GM12878 (cell line): ENCODE results near the gene ARHGAP26. TPM values are rescaled to one million over a fixed set of nuclear protein-coding genes. Genes with fewer than 3 reads are reported as not detected.

ENCODE experiments used
- ATAC-seq: fragments of 200-7000 bp; cut with Tn5 transposase; 3 replicates; pipeline ENCODE4 v1.9.1; 2020; ENCODE audit warnings: mild to moderate bottlenecking, moderate library complexity
- BruUV-seq: library from RNA; stranded (reverse); fragments of 400-500 nt; replicated peaks from 2 replicates; lab custom pipeline; 2021; lab: Mats Ljungman, UMichigan
- CTCF ChIA-PET: fragments of 300-600 bp; sonication (Branson Sonifier 250); formaldehyde crosslinking; extraction: SDS; loops from one replicate; lab custom pipeline; 2021; ENCODE audit warnings: inconsistent platforms; lab: Yijun Ruan, JAX
- POLR2A ChIA-PET: fragments of 350-600 bp; formaldehyde crosslinking; extraction: SDS; loops from one replicate; lab custom pipeline; 2021; ENCODE audit warnings: inconsistent platforms; lab: Charles Lee
- RAD21 ChIA-PET: fragments of 300-600 bp; sonication (Branson Sonifier 250); formaldehyde crosslinking; loops from one replicate; lab custom pipeline; 2023; ENCODE audit warnings: antibody characterized with exemption; ENCODE audit not compliant: unreplicated experiment; lab: Charles Lee
- SMC1A ChIA-PET: fragments of 300-600 bp; sonication (Branson Sonifier 250); formaldehyde crosslinking; loops from one replicate; lab custom pipeline; 2023; ENCODE audit not compliant: unreplicated experiment, uncharacterized antibody; lab: Charles Lee
- DNase-seq: peaks from one replicate; pipeline ENCODE4 v3.0.0-alpha.2; 2011; ENCODE audit warnings: low read depth, low spot score
- FAIRE-seq: peaks from 3 replicates; lab custom pipeline; 2011; peaks lifted over from hg19 to GRCh38; lab: Jason Lieb, UNC
- H2AFZ ChIP-seq: 2 replicates; pipeline ENCODE4 v1.6.0; 2011; ENCODE audit warnings: low read depth, low read length, control low read depth; ENCODE audit not compliant: control insufficient read depth
- H3K27ac ChIP-seq: 2 replicates; pipeline ENCODE4 v1.5.1; 2011; ENCODE audit warnings: control low read depth; ENCODE audit not compliant: control insufficient read depth, insufficient read depth
- H3K27me3 ChIP-seq, 2 experiments: replicated peaks in 1 of 2; 2 replicates each; pipeline versions ENCODE4 v1.6.0 to v1.6.1; 2011; ENCODE audit warnings: low read length in 1 of 2; ENCODE audit not compliant: control insufficient read depth in 2 of 2, insufficient read depth in 2 of 2
- H3K36me3 ChIP-seq, 2 experiments: 2 replicates each; pipeline ENCODE4 v1.5.1; 2011; ENCODE audit warnings: low read length in 1 of 2; ENCODE audit not compliant: control insufficient read depth in 2 of 2, insufficient read depth in 2 of 2
- H3K4me1 ChIP-seq: 2 replicates; pipeline ENCODE4 v1.6.1; 2011; ENCODE audit warnings: mild to moderate bottlenecking, low read length, moderate library complexity, mixed read lengths; ENCODE audit not compliant: control insufficient read depth, insufficient read depth
- H3K4me2 ChIP-seq: 2 replicates; pipeline ENCODE4 v1.6.0; 2011; ENCODE audit warnings: control low read depth; ENCODE audit not compliant: control insufficient read depth, insufficient read depth
- H3K4me3 ChIP-seq: fragments of 200-600 bp; sonication (generic); 2 replicates; pipeline ENCODE4 v1.5.1; 2016
- H3K79me2 ChIP-seq: 2 replicates; pipeline ENCODE4 v1.6.0; 2011; ENCODE audit warnings: low read length; ENCODE audit not compliant: control insufficient read depth, insufficient read depth
- H3K9ac ChIP-seq: 2 replicates; pipeline ENCODE4 v1.8.0; 2011; ENCODE audit warnings: low read length, control low read depth, mixed read lengths; ENCODE audit not compliant: control insufficient read depth, insufficient read depth
- H3K9me3 ChIP-seq: replicated peaks from 3 replicates; pipeline ENCODE4 v1.5.1; 2011; ENCODE audit warnings: mild to moderate bottlenecking, low read length; ENCODE audit not compliant: control insufficient read depth, insufficient read depth
- H4K20me1 ChIP-seq: 2 replicates; pipeline ENCODE4 v1.6.0; 2011; ENCODE audit not compliant: control insufficient read depth, insufficient read depth
- ATF7 ChIP-seq: fragments of 450-650 bp; IDR thresholded peaks from 2 replicates; pipeline ENCODE4 v1.6.1; 2016; ENCODE audit warnings: low read depth, mild to moderate bottlenecking
- BMI1 ChIP-seq: fragments of 450-650 bp; IDR thresholded peaks from 2 replicates; pipeline ENCODE4 v1.6.1; 2016; ENCODE audit warnings: mild to moderate bottlenecking, moderate library complexity, borderline replicate concordance
- HCFC1 ChIP-seq: fragments of 150-350 bp; IDR thresholded peaks from 2 replicates; pipeline ENCODE4 v1.6.1; 2014; ENCODE audit warnings: low read length
- JUND ChIP-seq: IDR thresholded peaks from 2 replicates; pipeline ENCODE4 v1.6.1; 2012; ENCODE audit warnings: low read depth, mild to moderate bottlenecking, low read length, improper control_type of control experiment, moderate library complexity
- KDM1A ChIP-seq: fragments of 200-600 bp; sonication (generic); IDR thresholded peaks from 2 replicates; pipeline ENCODE4 v1.6.1; 2016; ENCODE audit warnings: borderline replicate concordance
- MTA2 ChIP-seq: fragments of 450-650 bp; IDR thresholded peaks from 2 replicates; pipeline ENCODE4 v1.6.1; 2016; ENCODE audit warnings: low read depth, mild to moderate bottlenecking, moderate library complexity
- NFIC ChIP-seq: IDR thresholded peaks from 2 replicates; pipeline ENCODE4 v1.6.1; 2012; ENCODE audit warnings: low read depth, mild to moderate bottlenecking, inconsistent platforms, low read length, moderate library complexity
- NFYA ChIP-seq: IDR thresholded peaks from 2 replicates; pipeline ENCODE4 v1.6.1; 2011; ENCODE audit warnings: low read depth, mild to moderate bottlenecking, low read length, improper control_type of control experiment, borderline replicate concordance
- PAX5 ChIP-seq: IDR thresholded peaks from 2 replicates; pipeline ENCODE4 v1.6.1; 2011; ENCODE audit warnings: low read depth, low read length, borderline replicate concordance
- RBBP5 ChIP-seq: fragments of 200-600 bp; sonication (generic); conservative IDR thresholded peaks from 2 replicates; pipeline ENCODE4 v1.6.1; 2016
- SRF ChIP-seq, 2 experiments: IDR thresholded peaks; 2 replicates each; pipeline ENCODE4 v1.6.1; 2011; ENCODE audit warnings: low read depth in 2 of 2, low read length in 2 of 2, mild to moderate bottlenecking in 1 of 2, moderate library complexity in 1 of 2
- TBL1XR1 ChIP-seq: IDR thresholded peaks from 2 replicates; pipeline ENCODE4 v1.6.1; 2012; ENCODE audit warnings: low read depth, low read length, improper control_type of control experiment
- YY1 ChIP-seq: IDR thresholded peaks from 2 replicates; pipeline ENCODE4 v1.6.1; 2011; ENCODE audit warnings: low read depth, mild to moderate bottlenecking, low read length
- ZNF24 ChIP-seq: fragments of 450-650 bp; IDR thresholded peaks from 2 replicates; pipeline ENCODE4 v1.6.1; 2017; ENCODE audit warnings: antibody characterized with exemption, mild to moderate bottlenecking
- ZNF274 ChIP-seq: IDR thresholded peaks from one replicate; pipeline ENCODE4 v1.8.0; 2011; ENCODE audit not compliant: insufficient read length, insufficient read depth
- WGBS: methylation state at CpG from one replicate; pipeline ENCODE4 v1.1.6; 2016; ENCODE audit warnings: low lambda C conversion rate; ENCODE audit not compliant: insufficient replicate concordance, insufficient coverage; ENCODE audit errors: missing lambda C conversion rate; 5-methylcytosine and 5-hydroxymethylcytosine counted together
- in situ Hi-C: fragments of 300-500 bp; cut with MboI; formaldehyde crosslinking; loops from 9 replicates; pipeline ENCODE4 v1.14.3; 2018; ENCODE audit warnings: mixed read lengths
- intact Hi-C: fragments of 100-400 bp; cut with micrococcal nuclease; formaldehyde crosslinking; loops from one replicate; pipeline ENCODE4 v1.14.2; 2022; ENCODE audit not compliant: unreplicated experiment
- polyA plus RNA-seq, 11 experiments: library from polyadenylated mRNA; depleted of rRNA in 4 of 11; unstranded in 6 of 11; stranded (reverse) in 5 of 11; fragments of >200 nt; fragmentation: Nextera tagmentation in 4 of 11; fragmentation: Illumina TruSeq in 1 of 11; extraction: Ambion mirVana in 4 of 11; extraction: Trizol in 1 of 11; gene quantifications; 1 replicate in 1 of 11; 2 replicates in 10 of 11; pipeline versions ENCODE4 v1.2.1 to v1.2.3, GENCODE V29; 2011 to 2016; ENCODE audit warnings: inconsistent platforms in 2 of 11, missing spikeins in 2 of 11, low read depth in 1 of 11
- total RNA-seq, 4 experiments: library from RNA; depleted of rRNA in 3 of 4; stranded (reverse); fragments of >200 nt in 3 of 4; fragmentation: Illumina TruSeq in 1 of 4; extraction: Trizol in 1 of 4; gene quantifications; 2 replicates each; pipeline versions ENCODE4 v1.2.1 to v1.2.3, GENCODE V29; 2013 to 2021
- TF ChIP-seq, protein P1 (sequence below): fragments of 150-350 bp; IDR thresholded peaks from 2 replicates; pipeline ENCODE4 v1.6.1; 2016; ENCODE audit warnings: low read depth, low read length
- TF ChIP-seq, protein P2 (sequence below): fragments of 450-650 bp; IDR thresholded peaks from 2 replicates; pipeline ENCODE4 v1.6.1; 2017; ENCODE audit warnings: mild to moderate bottlenecking, moderate library complexity

The ARHGAP26 gene
- total and polyA plus RNA-seq, 10 of the 15 experiments (the other 5 are each of a cell fraction or from before 2014, with no cell fraction given), result 9.4 to 41.5 (median 19.3) TPM

DNA sequence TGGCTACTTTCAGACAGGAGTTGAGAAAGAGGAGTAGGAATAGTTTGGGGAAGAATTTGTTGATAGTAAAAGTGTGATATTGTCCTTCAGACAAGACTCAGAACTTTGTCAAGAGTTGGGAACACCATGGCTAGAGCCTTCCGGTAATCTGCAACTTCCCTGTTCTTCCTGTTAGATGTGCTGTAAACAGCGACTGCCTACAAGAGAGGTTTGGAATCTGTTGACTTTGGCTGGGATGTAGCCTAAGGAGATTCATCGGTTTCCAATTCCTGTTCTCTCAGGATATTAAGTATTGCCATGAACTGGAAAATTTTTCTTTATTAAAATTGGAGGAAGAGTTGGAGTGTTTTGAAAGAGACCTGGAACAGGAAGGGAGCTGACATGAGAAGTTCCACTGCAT lies 43.9 kb downstream of the ARHGAP26 start:
- no peaks in the 10 kb centered on the region for H3K4me1 ChIP-seq
- H3K27me3 ChIP-seq, result no peaks in the 10 kb centered on the region
- ChIA-PET SMC1A (no interaction called here), RAD21 (no interaction called here), POLR2A (no interaction called here), CTCF (no interaction called here)
- no peak overlapping the region for H3K9ac ChIP-seq
- in situ Hi-C loops, result no loop called here
- H3K4me3 ChIP-seq, result no peak overlapping the region
- DNase-seq (no peak), FAIRE-seq (no peak), ATAC-seq (no peak)
- H3K27ac ChIP-seq, result no peak overlapping the region
- no peak overlapping the region for H2AFZ ChIP-seq
- no peaks in the 10 kb centered on the region for H3K79me2 ChIP-seq
- no peak overlapping the region for H3K4me2 ChIP-seq
- H3K9me3 ChIP-seq, result no peaks in the 10 kb centered on the region
- TF ChIP-seq JUND (no peak), SRF (IDR thresholded peaks at IDR 0.05; ENCODE audit: low read depth in 2 of 2, low read length in 2 of 2) (no peak), RBBP5 (no peak), HCFC1 (no peak), ZNF274 (no peak), ATF7 (no peak), KDM1A (no peak), BMI1 (no peak), MTA2 (no peak), NFYA (no peak), PAX5 (no peak), TBL1XR1 (no peak), ZNF24 (no peak), YY1 (no peak), NFIC (no peak)
- TF ChIP-seq, protein P1, sequence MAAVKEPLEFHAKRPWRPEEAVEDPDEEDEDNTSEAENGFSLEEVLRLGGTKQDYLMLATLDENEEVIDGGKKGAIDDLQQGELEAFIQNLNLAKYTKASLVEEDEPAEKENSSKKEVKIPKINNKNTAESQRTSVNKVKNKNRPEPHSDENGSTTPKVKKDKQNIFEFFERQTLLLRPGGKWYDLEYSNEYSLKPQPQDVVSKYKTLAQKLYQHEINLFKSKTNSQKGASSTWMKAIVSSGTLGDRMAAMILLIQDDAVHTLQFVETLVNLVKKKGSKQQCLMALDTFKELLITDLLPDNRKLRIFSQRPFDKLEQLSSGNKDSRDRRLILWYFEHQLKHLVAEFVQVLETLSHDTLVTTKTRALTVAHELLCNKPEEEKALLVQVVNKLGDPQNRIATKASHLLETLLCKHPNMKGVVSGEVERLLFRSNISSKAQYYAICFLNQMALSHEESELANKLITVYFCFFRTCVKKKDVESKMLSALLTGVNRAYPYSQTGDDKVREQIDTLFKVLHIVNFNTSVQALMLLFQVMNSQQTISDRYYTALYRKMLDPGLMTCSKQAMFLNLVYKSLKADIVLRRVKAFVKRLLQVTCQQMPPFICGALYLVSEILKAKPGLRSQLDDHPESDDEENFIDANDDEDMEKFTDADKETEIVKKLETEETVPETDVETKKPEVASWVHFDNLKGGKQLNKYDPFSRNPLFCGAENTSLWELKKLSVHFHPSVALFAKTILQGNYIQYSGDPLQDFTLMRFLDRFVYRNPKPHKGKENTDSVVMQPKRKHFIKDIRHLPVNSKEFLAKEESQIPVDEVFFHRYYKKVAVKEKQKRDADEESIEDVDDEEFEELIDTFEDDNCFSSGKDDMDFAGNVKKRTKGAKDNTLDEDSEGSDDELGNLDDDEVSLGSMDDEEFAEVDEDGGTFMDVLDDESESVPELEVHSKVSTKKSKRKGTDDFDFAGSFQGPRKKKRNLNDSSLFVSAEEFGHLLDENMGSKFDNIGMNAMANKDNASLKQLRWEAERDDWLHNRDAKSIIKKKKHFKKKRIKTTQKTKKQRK, result no peak
- TF ChIP-seq, protein P2, sequence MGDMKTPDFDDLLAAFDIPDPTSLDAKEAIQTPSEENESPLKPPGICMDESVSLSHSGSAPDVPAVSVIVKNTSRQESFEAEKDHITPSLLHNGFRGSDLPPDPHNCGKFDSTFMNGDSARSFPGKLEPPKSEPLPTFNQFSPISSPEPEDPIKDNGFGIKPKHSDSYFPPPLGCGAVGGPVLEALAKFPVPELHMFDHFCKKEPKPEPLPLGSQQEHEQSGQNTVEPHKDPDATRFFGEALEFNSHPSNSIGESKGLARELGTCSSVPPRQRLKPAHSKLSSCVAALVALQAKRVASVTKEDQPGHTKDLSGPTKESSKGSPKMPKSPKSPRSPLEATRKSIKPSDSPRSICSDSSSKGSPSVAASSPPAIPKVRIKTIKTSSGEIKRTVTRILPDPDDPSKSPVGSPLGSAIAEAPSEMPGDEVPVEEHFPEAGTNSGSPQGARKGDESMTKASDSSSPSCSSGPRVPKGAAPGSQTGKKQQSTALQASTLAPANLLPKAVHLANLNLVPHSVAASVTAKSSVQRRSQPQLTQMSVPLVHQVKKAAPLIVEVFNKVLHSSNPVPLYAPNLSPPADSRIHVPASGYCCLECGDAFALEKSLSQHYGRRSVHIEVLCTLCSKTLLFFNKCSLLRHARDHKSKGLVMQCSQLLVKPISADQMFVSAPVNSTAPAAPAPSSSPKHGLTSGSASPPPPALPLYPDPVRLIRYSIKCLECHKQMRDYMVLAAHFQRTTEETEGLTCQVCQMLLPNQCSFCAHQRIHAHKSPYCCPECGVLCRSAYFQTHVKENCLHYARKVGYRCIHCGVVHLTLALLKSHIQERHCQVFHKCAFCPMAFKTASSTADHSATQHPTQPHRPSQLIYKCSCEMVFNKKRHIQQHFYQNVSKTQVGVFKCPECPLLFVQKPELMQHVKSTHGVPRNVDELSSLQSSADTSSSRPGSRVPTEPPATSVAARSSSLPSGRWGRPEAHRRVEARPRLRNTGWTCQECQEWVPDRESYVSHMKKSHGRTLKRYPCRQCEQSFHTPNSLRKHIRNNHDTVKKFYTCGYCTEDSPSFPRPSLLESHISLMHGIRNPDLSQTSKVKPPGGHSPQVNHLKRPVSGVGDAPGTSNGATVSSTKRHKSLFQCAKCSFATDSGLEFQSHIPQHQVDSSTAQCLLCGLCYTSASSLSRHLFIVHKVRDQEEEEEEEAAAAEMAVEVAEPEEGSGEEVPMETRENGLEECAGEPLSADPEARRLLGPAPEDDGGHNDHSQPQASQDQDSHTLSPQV, result no peak
- TF ChIP-seq, all 136 proteins: peak for 0
- no TSS peak for BruUV-seq
- Histone ChIP-seq H3K36me3 (no peaks in the 10 kb centered on the region), H4K20me1 (no peaks in the 10 kb centered on the region)
- WGBS, result 73% methylated on average over 3 of the region's 3 CpGs
- intact Hi-C loops, result no loop called here
